HL-60 (cell line): ENCODE results near the gene SEPSECS.
"Not testable (repeated sequence)": the region's sequence is repeated elsewhere in the genome, so short reads cannot be mapped to it uniquely, and the experiment has no call there.

Experiments
- DNase-seq, 2 experiments: peaks; one replicate each; pipeline ENCODE4 v3.0.0-alpha.2; 2010 to 2020; ENCODE audit warnings: low read depth in 1 of 2, low spot score in 1 of 2
- H3K27ac ChIP-seq: fragments of 250-450 bp; sonication (Bioruptor Pico); replicated peaks from 2 replicates; pipeline ENCODE4 v1.5.1; 2020; ENCODE audit warnings: mild to moderate bottlenecking, moderate library complexity
- H3K27me3 ChIP-seq: fragments of 250-450 bp; sonication (Bioruptor Pico); 2 replicates; pipeline ENCODE4 v1.5.1; 2021; ENCODE audit warnings: mild to moderate bottlenecking, moderate library complexity; ENCODE audit not compliant: insufficient read depth, poor library complexity, severe bottlenecking
- H3K4me3 ChIP-seq: replicated peaks from 2 replicates; pipeline ENCODE4 v1.5.1; 2011; ENCODE audit warnings: mild to moderate bottlenecking, control low read depth, low read length; ENCODE audit not compliant: insufficient read depth
- GABPA ChIP-seq: IDR thresholded peaks from 2 replicates; pipeline ENCODE4 v1.6.1; 2012; ENCODE audit warnings: low read depth
- POLR2AphosphoS5 ChIP-seq: IDR thresholded peaks from 2 replicates; pipeline ENCODE4 v1.6.1; 2012; ENCODE audit warnings: low read depth
- SPI1 ChIP-seq: IDR thresholded peaks from 2 replicates; pipeline ENCODE4 v1.6.1; 2012; ENCODE audit warnings: low read depth, mild to moderate bottlenecking, borderline replicate concordance
- TF ChIP-seq, protein P1 (sequence below): IDR thresholded peaks from one replicate; pipeline ENCODE4 v1.5.1; 2011; ENCODE audit warnings: low read length, control low read depth, inconsistent platforms; ENCODE audit not compliant: insufficient read depth
- TF ChIP-seq, protein P2 (sequence below): IDR thresholded peaks from 2 replicates; pipeline ENCODE4 v1.6.1; 2012; ENCODE audit warnings: low read depth; ENCODE audit not compliant: insufficient replicate concordance

SEPSECS gene

DNA sequence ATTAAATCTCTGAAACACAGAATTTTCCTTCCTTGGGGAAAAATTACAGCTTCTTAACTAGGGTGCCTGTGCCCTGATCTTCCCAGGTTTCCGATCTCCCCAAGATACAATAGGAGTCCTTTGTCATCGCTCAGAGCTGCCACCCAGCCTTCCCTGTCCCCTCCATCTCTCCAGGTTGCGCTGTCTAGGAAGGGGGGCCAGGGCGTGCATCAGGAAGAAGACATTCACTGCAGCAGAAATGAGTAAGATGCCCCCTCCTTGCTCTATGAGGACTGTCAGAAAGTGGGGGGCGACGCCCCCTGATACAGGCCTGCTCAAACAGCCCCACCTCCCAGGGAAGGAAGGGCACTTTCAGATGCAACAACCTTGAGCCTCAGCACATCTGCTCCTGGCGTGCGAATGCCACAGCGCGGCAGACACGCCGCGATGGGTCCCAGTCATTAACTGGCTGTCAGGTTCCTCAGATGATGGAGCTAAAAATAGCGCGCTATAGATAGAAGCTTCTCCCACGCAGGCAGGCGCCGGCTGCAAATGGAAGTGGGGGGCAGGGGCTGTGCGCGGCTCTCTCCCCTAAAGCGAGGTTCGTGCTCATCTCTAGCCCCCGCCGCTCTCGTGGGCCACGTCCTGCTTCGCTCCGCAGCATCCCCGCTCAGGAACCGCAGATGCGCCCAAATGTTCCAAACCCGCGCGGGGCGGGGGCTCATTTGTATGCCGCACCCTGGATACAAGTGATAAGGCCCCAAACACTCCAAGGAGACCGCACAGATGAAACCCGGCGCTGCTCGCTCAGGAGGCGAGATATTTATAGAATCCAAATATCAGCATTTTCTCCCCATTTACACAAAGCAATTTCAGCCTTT is 71.9 kb downstream of the SEPSECS start:
- no peak for TF ChIP-seq GABPA
- TF ChIP-seq, protein P1, sequence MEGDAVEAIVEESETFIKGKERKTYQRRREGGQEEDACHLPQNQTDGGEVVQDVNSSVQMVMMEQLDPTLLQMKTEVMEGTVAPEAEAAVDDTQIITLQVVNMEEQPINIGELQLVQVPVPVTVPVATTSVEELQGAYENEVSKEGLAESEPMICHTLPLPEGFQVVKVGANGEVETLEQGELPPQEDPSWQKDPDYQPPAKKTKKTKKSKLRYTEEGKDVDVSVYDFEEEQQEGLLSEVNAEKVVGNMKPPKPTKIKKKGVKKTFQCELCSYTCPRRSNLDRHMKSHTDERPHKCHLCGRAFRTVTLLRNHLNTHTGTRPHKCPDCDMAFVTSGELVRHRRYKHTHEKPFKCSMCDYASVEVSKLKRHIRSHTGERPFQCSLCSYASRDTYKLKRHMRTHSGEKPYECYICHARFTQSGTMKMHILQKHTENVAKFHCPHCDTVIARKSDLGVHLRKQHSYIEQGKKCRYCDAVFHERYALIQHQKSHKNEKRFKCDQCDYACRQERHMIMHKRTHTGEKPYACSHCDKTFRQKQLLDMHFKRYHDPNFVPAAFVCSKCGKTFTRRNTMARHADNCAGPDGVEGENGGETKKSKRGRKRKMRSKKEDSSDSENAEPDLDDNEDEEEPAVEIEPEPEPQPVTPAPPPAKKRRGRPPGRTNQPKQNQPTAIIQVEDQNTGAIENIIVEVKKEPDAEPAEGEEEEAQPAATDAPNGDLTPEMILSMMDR: no peak
- TF ChIP-seq SPI1: no peak
- no peak for TF ChIP-seq POLR2AphosphoS5
- TF ChIP-seq, protein P2, sequence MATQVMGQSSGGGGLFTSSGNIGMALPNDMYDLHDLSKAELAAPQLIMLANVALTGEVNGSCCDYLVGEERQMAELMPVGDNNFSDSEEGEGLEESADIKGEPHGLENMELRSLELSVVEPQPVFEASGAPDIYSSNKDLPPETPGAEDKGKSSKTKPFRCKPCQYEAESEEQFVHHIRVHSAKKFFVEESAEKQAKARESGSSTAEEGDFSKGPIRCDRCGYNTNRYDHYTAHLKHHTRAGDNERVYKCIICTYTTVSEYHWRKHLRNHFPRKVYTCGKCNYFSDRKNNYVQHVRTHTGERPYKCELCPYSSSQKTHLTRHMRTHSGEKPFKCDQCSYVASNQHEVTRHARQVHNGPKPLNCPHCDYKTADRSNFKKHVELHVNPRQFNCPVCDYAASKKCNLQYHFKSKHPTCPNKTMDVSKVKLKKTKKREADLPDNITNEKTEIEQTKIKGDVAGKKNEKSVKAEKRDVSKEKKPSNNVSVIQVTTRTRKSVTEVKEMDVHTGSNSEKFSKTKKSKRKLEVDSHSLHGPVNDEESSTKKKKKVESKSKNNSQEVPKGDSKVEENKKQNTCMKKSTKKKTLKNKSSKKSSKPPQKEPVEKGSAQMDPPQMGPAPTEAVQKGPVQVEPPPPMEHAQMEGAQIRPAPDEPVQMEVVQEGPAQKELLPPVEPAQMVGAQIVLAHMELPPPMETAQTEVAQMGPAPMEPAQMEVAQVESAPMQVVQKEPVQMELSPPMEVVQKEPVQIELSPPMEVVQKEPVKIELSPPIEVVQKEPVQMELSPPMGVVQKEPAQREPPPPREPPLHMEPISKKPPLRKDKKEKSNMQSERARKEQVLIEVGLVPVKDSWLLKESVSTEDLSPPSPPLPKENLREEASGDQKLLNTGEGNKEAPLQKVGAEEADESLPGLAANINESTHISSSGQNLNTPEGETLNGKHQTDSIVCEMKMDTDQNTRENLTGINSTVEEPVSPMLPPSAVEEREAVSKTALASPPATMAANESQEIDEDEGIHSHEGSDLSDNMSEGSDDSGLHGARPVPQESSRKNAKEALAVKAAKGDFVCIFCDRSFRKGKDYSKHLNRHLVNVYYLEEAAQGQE: no peak
- Histone ChIP-seq H3K27ac (no peak overlapping the region), H3K4me3 (peak overlapping the region; percentile 46), H3K27me3 (peaks cover 13% of the 10 kb centered on the region)
- peak; percentile 16 to 50 for DNase-seq

DNA sequence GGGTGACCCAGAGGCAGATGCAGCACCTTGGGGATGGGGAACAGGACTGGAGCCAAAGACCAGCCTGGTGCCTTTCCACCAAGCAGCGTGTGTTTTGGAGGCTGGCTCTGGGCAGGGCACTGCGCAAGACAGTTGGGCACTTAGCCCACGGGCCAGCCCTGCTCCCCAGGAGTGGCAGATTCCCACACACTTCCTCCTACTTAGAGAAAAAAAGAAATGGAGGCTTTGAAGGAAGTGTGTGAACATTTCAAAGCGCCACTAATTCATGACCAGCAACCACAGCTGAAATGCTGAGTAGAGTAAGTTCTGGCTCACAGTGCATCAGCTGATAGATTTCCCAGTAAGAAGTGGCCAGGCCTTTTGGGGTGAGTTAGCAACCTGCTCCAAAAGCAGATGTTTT is 74.6 kb downstream of the SEPSECS start:
- Histone ChIP-seq H3K27ac (no peak overlapping the region), H3K27me3 (peaks cover 13% of the 10 kb centered on the region), H3K4me3 (no peak overlapping the region)
- TF ChIP-seq SPI1 (no peak; the same call in 1 of the 2 replicates), GABPA (no peak), POLR2AphosphoS5 (no peak)
- TF ChIP-seq, protein P2: no peak
- TF ChIP-seq, protein P1: no peak
- DNase-seq: peak in 1 of 2 experiments; percentile 17

DNA sequence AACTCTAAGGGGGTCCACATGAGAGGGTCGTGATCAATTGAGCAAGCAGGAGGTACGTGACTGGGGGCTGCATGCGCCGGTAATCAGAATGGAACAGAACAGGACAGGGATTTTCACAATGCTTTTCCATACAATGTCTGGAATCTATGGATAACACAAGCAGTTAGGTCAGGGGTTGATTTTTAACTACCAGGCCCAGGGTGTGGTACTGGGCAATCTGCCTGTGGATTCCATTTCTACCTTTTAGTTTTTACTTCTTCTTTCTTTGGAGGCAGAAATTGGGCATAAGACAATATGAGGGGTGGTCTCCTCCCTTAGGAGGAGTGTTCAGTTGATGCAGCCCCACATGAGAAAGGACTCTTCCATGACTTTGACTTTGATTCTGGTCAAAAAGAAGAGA is 76.8 kb downstream of the SEPSECS start:
- not testable (repeated sequence) for H3K4me3 ChIP-seq, H3K27me3 ChIP-seq, DNase-seq, H3K27ac ChIP-seq

DNA sequence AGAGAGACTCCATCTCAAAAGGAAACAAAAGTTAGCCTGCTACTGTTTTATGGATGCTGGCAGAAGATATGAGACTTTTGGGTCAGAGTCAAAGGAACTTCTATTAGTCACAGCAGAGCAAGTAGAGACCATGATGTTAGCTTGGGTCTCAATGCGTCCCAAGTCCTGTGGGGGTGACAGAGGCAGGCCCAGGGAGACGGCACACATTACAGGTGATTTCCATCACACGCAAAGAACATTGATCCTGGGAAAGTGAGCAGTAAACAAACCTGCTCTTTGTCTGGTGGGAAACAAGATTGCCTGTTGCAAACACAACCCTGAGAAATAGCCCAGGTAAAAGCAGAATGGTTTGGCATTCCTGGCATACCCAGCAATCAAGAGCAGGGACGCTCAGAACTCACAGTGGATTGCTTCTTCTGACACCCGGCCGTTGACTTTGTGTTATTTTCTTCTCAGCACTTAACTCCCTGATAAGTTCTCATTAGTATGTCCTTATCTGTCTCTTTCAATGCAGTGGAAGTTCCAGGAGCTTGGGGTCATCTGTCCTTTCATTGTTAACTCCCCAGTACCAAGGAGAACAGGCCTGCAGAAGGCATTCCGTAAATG is 78.3 kb downstream of the SEPSECS start:
- no peak overlapping the region for H3K4me3 ChIP-seq
- DNase-seq: no peak
- TF ChIP-seq SPI1 (no peak), POLR2AphosphoS5 (no peak), GABPA (no peak)
- TF ChIP-seq, protein P2: no peak
- TF ChIP-seq, protein P1: no peak
- no peak overlapping the region for H3K27ac ChIP-seq
- H3K27me3 ChIP-seq: no peaks in the 10 kb centered on the region
